Neuron (in vitro differentiated cells): ENCODE measurements around the gene RPN1.

Source experiments
- H2AFZ ChIP-seq: one replicate; pipeline ENCODE4 v1.6.1; 2013; ENCODE audit warnings: low read depth, mild to moderate bottlenecking, inconsistent platforms, low read length, moderate library complexity
- H3K27me3 ChIP-seq: one replicate; pipeline ENCODE4 v1.6.1; 2013; ENCODE audit warnings: low read length; ENCODE audit not compliant: insufficient read depth
- H3K36me3 ChIP-seq: one replicate; pipeline ENCODE4 v1.6.1; 2013; ENCODE audit warnings: low read length; ENCODE audit not compliant: insufficient read depth
- H3K4me1 ChIP-seq: one replicate; pipeline ENCODE4 v1.6.1; 2013; ENCODE audit warnings: low read length; ENCODE audit not compliant: insufficient read depth
- H3K4me3 ChIP-seq: 2 replicates; pipeline ENCODE4 v1.5.1; 2013; ENCODE audit warnings: mild to moderate bottlenecking, low read length, moderate library complexity
- H3K9me3 ChIP-seq: one replicate; pipeline ENCODE4 v1.6.1; 2013; ENCODE audit warnings: low read length

RPN1 gene

DNA sequence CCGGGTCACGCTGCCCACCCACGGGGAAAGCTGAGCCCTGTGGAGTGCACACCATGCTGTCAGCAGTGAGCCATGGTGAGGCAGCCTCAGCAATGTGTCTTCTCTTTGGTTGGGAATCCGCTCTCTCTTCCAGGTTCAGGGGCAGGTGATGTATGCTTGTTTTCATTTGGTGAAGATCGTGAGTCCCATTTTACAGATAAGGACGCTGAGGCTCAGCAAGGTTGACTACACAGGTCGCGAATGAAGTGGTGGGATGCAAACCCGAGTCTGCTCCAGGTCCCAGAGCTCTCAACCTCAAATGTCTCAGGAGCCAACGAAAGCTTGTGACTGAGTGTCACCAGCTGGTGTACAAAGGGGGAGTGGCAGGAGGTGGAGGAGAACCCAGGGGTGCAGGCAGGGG, 74.3 kb downstream of the RPN1 start:
- peaks cover 3% of the 10 kb centered on the region for H3K9me3 ChIP-seq
- H2AFZ ChIP-seq, result no peak overlapping the region
- H3K27me3 ChIP-seq, result no peaks in the 10 kb centered on the region
- H3K36me3 ChIP-seq, result no peaks in the 10 kb centered on the region
- peaks cover 13% of the 10 kb centered on the region for H3K4me1 ChIP-seq
- H3K4me3 ChIP-seq, result no peak overlapping the region

GRCh38 chr3:128575777-128576176, 74.8 kb downstream of the RPN1 start:
- Histone ChIP-seq H2AFZ (no peak overlapping the region), H3K36me3 (no peaks in the 10 kb centered on the region), H3K27me3 (no peaks in the 10 kb centered on the region), H3K9me3 (peaks cover 3% of the 10 kb centered on the region), H3K4me1 (peaks cover 13% of the 10 kb centered on the region), H3K4me3 (no peak overlapping the region)

- no peak overlapping the region for H3K4me3 ChIP-seq
- H2AFZ ChIP-seq, result no peak overlapping the region
- no peaks in the 10 kb centered on the region for H3K36me3 ChIP-seq
- H3K9me3 ChIP-seq, result no peaks in the 10 kb centered on the region
- no peaks in the 10 kb centered on the region for H3K27me3 ChIP-seq
- peaks cover 13% of the 10 kb centered on the region for H3K4me1 ChIP-seq
Observed at GRCh38 chr3:128573707-128574162, 76.9 kb downstream of the RPN1 start.

- no peaks in the 10 kb centered on the region for H3K27me3 ChIP-seq
- no peak overlapping the region for H2AFZ ChIP-seq
- H3K9me3 ChIP-seq, result no peaks in the 10 kb centered on the region
- peaks cover 8% of the 10 kb centered on the region for H3K4me1 ChIP-seq
- no peaks in the 10 kb centered on the region for H3K36me3 ChIP-seq
- no peak overlapping the region for H3K4me3 ChIP-seq
Observed at GRCh38 chr3:128573160-128573559, 77.5 kb downstream of the RPN1 start.

- Histone ChIP-seq H2AFZ (no peak overlapping the region), H3K9me3 (no peaks in the 10 kb centered on the region), H3K36me3 (no peaks in the 10 kb centered on the region), H3K27me3 (no peaks in the 10 kb centered on the region), H3K4me1 (peaks cover 3% of the 10 kb centered on the region), H3K4me3 (no peak overlapping the region)
Observed at GRCh38 chr3:128572644-128573105, 77.9 kb downstream of the RPN1 start.

GRCh38 chr3:128572013-128572412, 78.6 kb downstream of the RPN1 start:
- no peaks in the 10 kb centered on the region for H3K4me1 ChIP-seq

More at GRCh38 chr3:128572013-128572412, 78.6 kb downstream of the RPN1 start:
- Histone ChIP-seq H2AFZ (no peak overlapping the region), H3K4me3 (no peak overlapping the region), H3K27me3 (no peaks in the 10 kb centered on the region), H3K36me3 (no peaks in the 10 kb centered on the region), H3K9me3 (no peaks in the 10 kb centered on the region)
